K562 (cell line): ENCODE data around the gene HK1. TPM values are rescaled to one million over a fixed set of nuclear protein-coding genes. Genes with fewer than 3 reads are reported as not detected.

ENCODE experiments used
- E2F3 ChIP-seq: fragments of 250-450 bp; sonication (Bioruptor Pico); IDR thresholded peaks from 2 replicates; pipeline ENCODE4 v1.4.0; 2020; ENCODE audit warnings: mild to moderate bottlenecking
- GTF2A2 ChIP-seq: IDR thresholded peaks from 2 replicates; pipeline ENCODE4 v1.6.1; 2016; ENCODE audit warnings: mild to moderate bottlenecking, missing genetic modification characterization, missing compliant biosample characterization
- HNRNPL ChIP-seq: fragments of 200-400 bp; formaldehyde crosslinking; IDR thresholded peaks from 2 replicates; pipeline ENCODE4 v1.6.1; 2017; ENCODE audit warnings: low read depth, mild to moderate bottlenecking, low read length
- HNRNPUL1 ChIP-seq: fragments of 200-400 bp; formaldehyde crosslinking; IDR thresholded peaks from 2 replicates; pipeline ENCODE4 v1.6.1; 2017; ENCODE audit warnings: low read length
- IRF9 ChIP-seq: fragments of 450-650 bp; IDR thresholded peaks from 2 replicates; pipeline ENCODE4 v1.6.1; 2016; ENCODE audit warnings: missing biosample characterization, missing genetic modification characterization
- JUN ChIP-seq, 2 experiments: sonication (generic) in 1 of 2; formaldehyde crosslinking in 1 of 2; IDR thresholded peaks; 2 replicates each; pipeline versions ENCODE4 v1.6.1 to v1.8.0; 2012 to 2022; ENCODE audit warnings: borderline replicate concordance in 2 of 2, mild to moderate bottlenecking in 2 of 2, improper control_type of control experiment in 1 of 2, low read depth in 1 of 2, low read length in 1 of 2, missing genetic modification reagents in 1 of 2
- MCM2 ChIP-seq: fragments of 450-650 bp; IDR thresholded peaks from 2 replicates; pipeline ENCODE4 v1.6.1; 2017; ENCODE audit warnings: low read depth, mild to moderate bottlenecking
- NR2C2 ChIP-seq, 2 experiments: fragments of 200-800 bp in 1 of 2; sonication (Bioruptor generic) in 1 of 2; sonication (generic) in 1 of 2; formaldehyde crosslinking in 1 of 2; IDR thresholded peaks; 2 replicates each; pipeline versions ENCODE4 v1.6.1 to v1.8.0; 2016 to 2022; ENCODE audit warnings: mild to moderate bottlenecking in 1 of 2, missing compliant biosample characterization in 1 of 2, missing genetic modification characterization in 1 of 2, missing genetic modification reagents in 1 of 2
- OTX1 ChIP-seq: fragments of 450-650 bp; formaldehyde crosslinking; IDR thresholded peaks from 2 replicates; pipeline ENCODE4 v1.4.0; 2022; ENCODE audit warnings: mild to moderate bottlenecking
- POLR2G ChIP-seq: fragments of 200-400 bp; formaldehyde crosslinking; IDR thresholded peaks from 2 replicates; pipeline ENCODE4 v1.6.1; 2017; ENCODE audit warnings: low read depth, mild to moderate bottlenecking, antibody characterized with exemption, low read length, moderate library complexity
- PTTG1 ChIP-seq: fragments of 450-650 bp; IDR thresholded peaks from 2 replicates; pipeline ENCODE4 v1.6.1; 2016; ENCODE audit warnings: low read depth, mild to moderate bottlenecking, missing genetic modification characterization, missing compliant biosample characterization
- TCF3 ChIP-seq: sonication (generic); formaldehyde crosslinking; IDR thresholded peaks from 2 replicates; pipeline ENCODE4 v1.4.0; 2020; ENCODE audit warnings: mild to moderate bottlenecking, missing genetic modification reagents
- U2AF2 ChIP-seq: fragments of 200-400 bp; formaldehyde crosslinking; optimal IDR thresholded peaks from 2 replicates; pipeline ENCODE3; 2017; ENCODE audit warnings: low read depth, mild to moderate bottlenecking, low read length
- ZNF165 ChIP-seq: fragments of 250-450 bp; sonication (Bioruptor Pico); IDR thresholded peaks from 2 replicates; pipeline ENCODE4 v1.4.0; 2020; ENCODE audit warnings: borderline replicate concordance
- ZNF395 ChIP-seq: fragments of 200-800 bp; sonication (Bioruptor generic); IDR thresholded peaks from 2 replicates; pipeline ENCODE4 v1.6.1; 2017; ENCODE audit warnings: missing genetic modification characterization, missing compliant biosample characterization
- ZNF639 ChIP-seq, 2 experiments: fragments of 200-800 bp in 1 of 2; sonication (Bioruptor generic) in 1 of 2; sonication (generic) in 1 of 2; formaldehyde crosslinking in 1 of 2; IDR thresholded peaks in 1 of 2; conservative IDR thresholded peaks in 1 of 2; 2 replicates each; pipeline versions ENCODE4 v1.5.0 to v1.6.1; 2016 to 2020; ENCODE audit warnings: missing compliant biosample characterization in 1 of 2, missing genetic modification characterization in 1 of 2, missing genetic modification reagents in 1 of 2
- ZNF668 ChIP-seq: fragments of 250-450 bp; sonication (Bioruptor Pico); IDR thresholded peaks from 2 replicates; pipeline ENCODE4 v1.8.0; 2022; ENCODE audit warnings: mild to moderate bottlenecking, inconsistent platforms
- polyA plus RNA-seq, 8 experiments: library from polyadenylated mRNA; depleted of rRNA in 4 of 8; stranded (reverse) in 5 of 8; unstranded in 3 of 8; fragments of >200 nt; fragmentation: Nextera tagmentation in 2 of 8; fragmentation: Illumina TruSeq in 1 of 8; extraction: Ambion mirVana in 2 of 8; extraction: Trizol in 1 of 8; gene quantifications; 2 replicates each; pipeline versions ENCODE4 v1.2.1 to v1.2.3, GENCODE V29; 2011 to 2014; ENCODE audit warnings: inconsistent platforms in 1 of 8, missing spikeins in 1 of 8
- total RNA-seq, 7 experiments: library from RNA; depleted of rRNA in 6 of 7; stranded (reverse); fragments of >200 nt in 6 of 7; fragmentation: Illumina TruSeq in 2 of 7; extraction: Trizol in 2 of 7; gene quantifications; 2 replicates each; pipeline versions ENCODE4 v1.2.1 to v1.2.3, GENCODE V29; 2011 to 2021; ENCODE audit warnings: low replicate concordance in 1 of 7
- TF ChIP-seq, protein P1 (sequence below): sonication (generic); formaldehyde crosslinking; IDR thresholded peaks from 2 replicates; pipeline ENCODE4 v1.8.1; 2022; ENCODE audit warnings: missing genetic modification reagents
- TF ChIP-seq, protein P2 (sequence below), 2 experiments: fragments of 450-650 bp; IDR thresholded peaks; 2 replicates each; pipeline ENCODE4 v1.6.1; 2016

The HK1 gene
- total and polyA plus RNA-seq, 9 of the 15 experiments (the other 6 are each of a cell fraction or from before 2014, with no cell fraction given), result 29.2 to 444 (median 193) TPM

DNA sequence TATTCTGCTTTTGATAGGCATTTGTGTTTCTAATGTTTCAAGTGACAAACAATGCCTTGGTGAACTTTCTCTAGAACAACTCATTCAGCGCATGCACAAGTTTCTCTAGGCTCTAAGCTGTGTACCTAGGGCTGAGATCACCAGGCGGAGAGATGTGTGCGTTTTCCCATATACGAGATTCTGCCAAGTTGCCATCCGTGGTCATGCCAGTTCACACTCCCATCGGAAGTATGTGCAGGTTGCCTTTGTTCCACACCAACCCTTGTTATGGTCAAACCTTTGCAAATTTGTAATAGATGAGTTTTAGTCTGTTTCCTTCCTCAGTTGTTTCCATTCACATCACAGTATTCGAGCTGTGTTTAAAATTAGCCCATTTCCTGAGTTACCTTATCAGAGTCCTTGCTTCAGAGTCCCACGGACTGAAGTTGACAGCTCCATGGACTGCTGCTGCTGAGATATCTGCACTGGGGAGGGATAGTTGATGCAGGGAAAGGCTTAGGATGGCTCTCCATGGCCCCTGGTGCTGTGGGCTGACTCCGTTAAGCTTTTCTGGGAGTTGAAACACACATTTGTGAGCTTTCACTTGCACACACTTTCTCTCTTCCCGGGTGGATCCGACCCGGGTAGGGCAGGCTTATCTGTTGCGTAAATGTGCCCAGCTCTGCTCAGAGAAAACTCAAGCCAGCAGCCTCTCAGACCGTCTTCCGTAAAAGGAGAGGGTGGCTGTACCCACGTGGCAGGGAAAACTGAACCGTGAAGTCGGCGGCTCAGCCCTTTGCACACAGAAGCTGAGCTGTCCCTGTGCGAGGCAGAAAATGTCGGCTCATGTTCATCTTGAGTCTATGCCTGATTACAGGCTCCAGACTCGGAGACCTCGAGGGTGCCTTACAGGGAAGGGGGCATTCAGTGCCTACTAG, 49.4 kb downstream of the HK1 start (continued):
- no peak for TF ChIP-seq ZNF395 (CRISPR knock-in tag)
- TF ChIP-seq OTX1, result no peak
- TF ChIP-seq ZNF639 (CRISPR knock-in tag; conservative IDR thresholded peaks at IDR 0.05 in 1 of 2, IDR thresholded peaks at IDR 0.05 in 1 of 2), result no peak
- no peak for TF ChIP-seq IRF9 (tag)
- no peak for TF ChIP-seq U2AF2
- TF ChIP-seq E2F3 (CRISPR knock-in tag), result 0 out of 2 replicates have a peak, but pooled peaks have one; percentile 10
- no peak for TF ChIP-seq MCM2
- TF ChIP-seq GTF2A2, result no peak
- TF ChIP-seq NR2C2 (CRISPR knock-in tag; IDR thresholded peaks at IDR 0.05), result no peak
- no peak for TF ChIP-seq NR2C2 (tag; IDR thresholded peaks at IDR 0.05)
- no peak for TF ChIP-seq PTTG1 (tag)
- TF ChIP-seq JUN (IDR thresholded peaks at IDR 0.05; ENCODE audit: borderline replicate concordance, low read depth, low read length), result no peak
- TF ChIP-seq JUN (CRISPR knock-in tag; IDR thresholded peaks at IDR 0.05; ENCODE audit: borderline replicate concordance), result no peak
- TF ChIP-seq ZNF165, result no peak
- 0 out of 2 replicates have a peak, but pooled peaks have one; percentile 12 for TF ChIP-seq HNRNPL
- TF ChIP-seq TCF3 (CRISPR knock-in tag), result no peak
- TF ChIP-seq, protein P1, sequence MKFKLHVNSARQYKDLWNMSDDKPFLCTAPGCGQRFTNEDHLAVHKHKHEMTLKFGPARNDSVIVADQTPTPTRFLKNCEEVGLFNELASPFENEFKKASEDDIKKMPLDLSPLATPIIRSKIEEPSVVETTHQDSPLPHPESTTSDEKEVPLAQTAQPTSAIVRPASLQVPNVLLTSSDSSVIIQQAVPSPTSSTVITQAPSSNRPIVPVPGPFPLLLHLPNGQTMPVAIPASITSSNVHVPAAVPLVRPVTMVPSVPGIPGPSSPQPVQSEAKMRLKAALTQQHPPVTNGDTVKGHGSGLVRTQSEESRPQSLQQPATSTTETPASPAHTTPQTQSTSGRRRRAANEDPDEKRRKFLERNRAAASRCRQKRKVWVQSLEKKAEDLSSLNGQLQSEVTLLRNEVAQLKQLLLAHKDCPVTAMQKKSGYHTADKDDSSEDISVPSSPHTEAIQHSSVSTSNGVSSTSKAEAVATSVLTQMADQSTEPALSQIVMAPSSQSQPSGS, result no peak
- TF ChIP-seq, protein P2, sequence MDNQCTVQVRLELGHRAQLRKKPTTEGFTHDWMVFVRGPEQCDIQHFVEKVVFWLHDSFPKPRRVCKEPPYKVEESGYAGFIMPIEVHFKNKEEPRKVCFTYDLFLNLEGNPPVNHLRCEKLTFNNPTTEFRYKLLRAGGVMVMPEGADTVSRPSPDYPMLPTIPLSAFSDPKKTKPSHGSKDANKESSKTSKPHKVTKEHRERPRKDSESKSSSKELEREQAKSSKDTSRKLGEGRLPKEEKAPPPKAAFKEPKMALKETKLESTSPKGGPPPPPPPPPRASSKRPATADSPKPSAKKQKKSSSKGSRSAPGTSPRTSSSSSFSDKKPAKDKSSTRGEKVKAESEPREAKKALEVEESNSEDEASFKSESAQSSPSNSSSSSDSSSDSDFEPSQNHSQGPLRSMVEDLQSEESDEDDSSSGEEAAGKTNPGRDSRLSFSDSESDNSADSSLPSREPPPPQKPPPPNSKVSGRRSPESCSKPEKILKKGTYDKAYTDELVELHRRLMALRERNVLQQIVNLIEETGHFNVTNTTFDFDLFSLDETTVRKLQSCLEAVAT (IDR thresholded peaks at IDR 0.05), result no peak
- TF ChIP-seq ZNF668 (CRISPR knock-in tag), result no peak
- TF ChIP-seq HNRNPUL1, result no peak
- TF ChIP-seq POLR2G, result no peak
